Mucosa of stomach (tissue), 1 donor: ENCODE data around the gene CNPY3.
"Not testable (repeated sequence)": the region's sequence is repeated elsewhere in the genome, so short reads cannot be mapped to it uniquely, and the experiment has no call there.

ENCODE experiments used
- H3K27me3 ChIP-seq: one replicate; pipeline ENCODE4 v1.7.0; 2013; ENCODE audit warnings: mild to moderate bottlenecking, low read length; ENCODE audit not compliant: control insufficient read depth, insufficient read depth
- H3K36me3 ChIP-seq: one replicate; pipeline ENCODE4 v1.7.0; 2013; ENCODE audit warnings: low read length; ENCODE audit not compliant: control insufficient read depth, insufficient read depth
- H3K4me1 ChIP-seq: one replicate; pipeline ENCODE4 v1.7.0; 2013; ENCODE audit warnings: mild to moderate bottlenecking, low read length; ENCODE audit not compliant: control insufficient read depth, insufficient read depth
- H3K4me3 ChIP-seq: one replicate; pipeline ENCODE4 v1.7.0; 2013; ENCODE audit warnings: low read length
- H3K9ac ChIP-seq: one replicate; pipeline ENCODE4 v1.7.0; 2013; ENCODE audit warnings: mild to moderate bottlenecking, low read length, moderate library complexity
- H3K9me3 ChIP-seq: one replicate; pipeline ENCODE4 v1.7.0; 2013; ENCODE audit warnings: mild to moderate bottlenecking, low read length, moderate library complexity; ENCODE audit not compliant: control insufficient read depth
- donor health status: Pancreatic carcinoma.

CNPY3 gene

DNA sequence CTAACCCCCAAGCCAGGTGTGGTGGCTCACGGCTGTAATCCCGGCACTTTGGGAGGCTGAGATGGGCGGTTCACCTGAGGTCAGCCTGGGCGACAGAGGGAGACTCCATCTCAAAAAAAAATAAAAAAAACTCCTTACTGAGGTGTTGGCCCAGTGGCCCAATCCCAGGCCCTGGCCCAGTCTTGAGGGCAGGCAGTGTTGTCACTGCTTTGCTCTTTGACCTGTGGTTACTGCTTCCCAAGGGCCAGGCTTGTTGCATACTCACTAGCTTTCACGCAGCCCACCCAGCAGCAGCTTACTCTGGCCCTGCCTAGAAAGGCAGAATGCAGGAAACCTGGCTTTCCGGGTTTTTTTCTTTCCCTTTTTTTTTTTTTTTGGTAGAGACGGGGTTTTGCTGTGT is 13.2 kb downstream of the CNPY3 start:
- H3K36me3 ChIP-seq = peaks cover 7% of the 10 kb centered on the region
- no peaks in the 10 kb centered on the region for H3K9me3 ChIP-seq
- H3K4me1 ChIP-seq = no peaks in the 10 kb centered on the region
- no peak overlapping the region for H3K9ac ChIP-seq
- no peaks in the 10 kb centered on the region for H3K27me3 ChIP-seq
- no peak overlapping the region for H3K4me3 ChIP-seq

- no peaks in the 10 kb centered on the region for H3K36me3 ChIP-seq
- no peak overlapping the region for H3K9ac ChIP-seq
- no peaks in the 10 kb centered on the region for H3K27me3 ChIP-seq
- no peaks in the 10 kb centered on the region for H3K9me3 ChIP-seq
- H3K4me1 ChIP-seq = no peaks in the 10 kb centered on the region
- no peak overlapping the region for H3K4me3 ChIP-seq
Measured at GRCh38 chr6:42947950-42948349, 18.7 kb downstream of the CNPY3 start.

DNA sequence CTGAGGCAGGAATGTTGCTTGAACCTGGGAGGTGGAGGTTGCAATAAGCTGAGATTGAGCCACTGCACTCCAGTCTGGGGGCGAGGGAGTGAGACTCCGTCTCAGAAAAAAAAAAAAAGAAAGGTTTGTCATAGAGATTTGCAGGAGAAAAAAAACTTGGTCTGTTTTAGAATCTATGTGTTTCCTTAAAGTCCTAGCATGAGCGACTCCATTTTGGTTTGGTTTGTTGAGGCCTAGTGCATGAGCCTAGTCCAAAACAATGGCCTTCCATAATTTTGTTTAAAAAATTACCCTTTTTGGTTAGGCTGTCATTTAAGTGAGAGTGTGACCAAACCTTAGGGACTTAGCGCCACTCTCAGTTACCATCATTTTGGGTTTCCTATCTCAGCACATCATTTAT is 23.1 kb downstream of the CNPY3 start:
- Histone ChIP-seq H3K36me3 (no peaks in the 10 kb centered on the region), H3K27me3 (no peaks in the 10 kb centered on the region), H3K9me3 (no peaks in the 10 kb centered on the region), H3K4me3 (no peak overlapping the region), H3K4me1 (no peaks in the 10 kb centered on the region), H3K9ac (no peak overlapping the region)

DNA sequence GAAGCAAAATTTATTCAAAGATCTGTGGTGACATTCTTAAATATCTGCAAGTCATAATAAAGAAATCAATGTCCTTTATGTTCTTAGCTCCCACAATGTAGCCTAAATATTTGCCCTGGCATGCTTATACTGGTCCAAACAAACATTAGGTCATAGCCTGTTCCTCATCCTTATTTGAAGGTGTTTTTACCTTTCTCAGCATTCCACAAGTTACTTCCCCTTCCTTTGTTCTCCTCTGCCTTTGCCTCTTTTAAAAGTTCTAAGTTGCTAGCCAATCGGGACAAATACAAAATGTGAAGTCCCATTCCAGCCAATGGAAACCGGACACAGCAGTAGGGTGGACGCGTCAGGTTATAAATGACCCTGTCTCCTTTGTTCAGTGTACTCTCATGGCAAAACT is 25.1 kb downstream of the CNPY3 start:
- H3K27me3 ChIP-seq, H3K4me3 ChIP-seq, H3K9me3 ChIP-seq, H3K36me3 ChIP-seq, H3K9ac ChIP-seq, H3K4me1 ChIP-seq: not testable (repeated sequence)

DNA sequence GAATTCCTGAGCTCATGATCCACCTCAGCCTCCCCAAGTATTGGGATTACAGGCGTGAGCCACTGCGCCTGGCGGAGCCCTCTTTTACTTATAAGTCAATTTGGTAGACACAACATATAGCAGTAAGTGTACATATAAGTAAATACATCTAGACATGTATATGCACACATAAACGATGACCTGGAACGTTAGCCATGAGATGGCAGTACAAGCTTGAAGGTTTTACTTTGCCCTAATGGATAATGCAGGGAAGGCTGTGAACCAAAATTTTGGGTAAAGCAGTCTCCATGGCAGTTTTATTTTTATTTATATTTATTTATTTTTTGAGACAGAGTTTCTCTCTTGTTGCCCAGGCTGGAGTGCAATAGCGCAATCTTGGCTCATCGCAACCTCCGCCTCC is 28.8 kb downstream of the CNPY3 start:
- Histone ChIP-seq H3K4me1 (peaks cover 10% of the 10 kb centered on the region), H3K9ac (no peak overlapping the region), H3K9me3 (no peaks in the 10 kb centered on the region), H3K4me3 (no peak overlapping the region), H3K27me3 (no peaks in the 10 kb centered on the region), H3K36me3 (no peaks in the 10 kb centered on the region)

- peak overlapping the region; percentile 41 for H3K9ac ChIP-seq
- H3K27me3 ChIP-seq = no peaks in the 10 kb centered on the region
- peaks cover 4% of the 10 kb centered on the region for H3K36me3 ChIP-seq
- H3K9me3 ChIP-seq = no peaks in the 10 kb centered on the region
- H3K4me1 ChIP-seq = peaks cover 10% of the 10 kb centered on the region
- peak overlapping the region; percentile 62 for H3K4me3 ChIP-seq
Measured at GRCh38 chr6:42959917-42960242, 30.6 kb downstream of the CNPY3 start.

DNA sequence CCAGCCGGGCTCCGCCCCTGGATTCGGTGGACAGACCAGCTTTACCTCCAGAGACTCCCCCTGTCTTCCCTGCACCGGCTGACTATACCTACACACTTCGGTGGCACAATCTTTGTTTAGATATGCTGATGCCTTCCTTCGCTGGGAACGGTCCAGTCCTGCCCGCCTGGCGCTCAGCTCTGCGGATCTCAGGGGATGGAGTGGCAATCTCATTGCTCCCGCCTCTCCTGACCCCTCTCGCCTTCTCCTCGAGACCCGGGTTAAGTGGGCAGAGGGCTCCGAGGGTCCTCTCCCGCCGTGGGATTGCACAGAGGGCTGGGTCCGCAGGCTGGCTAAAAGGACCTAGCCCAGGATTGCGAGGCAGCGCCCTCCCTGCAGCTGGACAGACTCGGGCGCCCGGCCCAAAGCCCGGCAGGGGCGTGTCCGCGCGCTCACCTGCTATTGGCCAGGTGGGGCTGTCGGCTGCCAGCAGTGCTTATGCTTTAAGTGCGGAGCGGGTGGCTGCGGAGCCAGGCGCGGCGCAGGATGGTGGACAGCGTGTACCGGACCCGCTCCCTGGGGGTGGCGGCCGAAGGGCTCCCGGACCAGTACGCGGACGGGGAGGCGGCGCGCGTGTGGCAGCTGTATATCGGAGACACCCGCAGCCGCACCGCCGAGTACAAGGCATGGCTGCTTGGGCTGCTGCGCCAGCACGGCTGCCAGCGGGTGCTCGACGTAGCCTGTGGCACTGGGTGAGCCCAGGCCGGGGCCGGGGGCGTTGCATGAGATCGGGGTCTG is 31.2 kb downstream of the CNPY3 start, which contains the start of gene GNMT:
Gene GNMT, plus strand, starts transcription at position 512 of the 777 bp plus-strand sequence. Its CDS starts 14 bp downstream, at position 526.
- Histone ChIP-seq H3K9ac (peak within 1 kb of the TSS; percentile 41), H3K36me3 (peaks cover 8% of the 10 kb centered on the region), H3K4me1 (peaks cover 10% of the 10 kb centered on the region)

DNA sequence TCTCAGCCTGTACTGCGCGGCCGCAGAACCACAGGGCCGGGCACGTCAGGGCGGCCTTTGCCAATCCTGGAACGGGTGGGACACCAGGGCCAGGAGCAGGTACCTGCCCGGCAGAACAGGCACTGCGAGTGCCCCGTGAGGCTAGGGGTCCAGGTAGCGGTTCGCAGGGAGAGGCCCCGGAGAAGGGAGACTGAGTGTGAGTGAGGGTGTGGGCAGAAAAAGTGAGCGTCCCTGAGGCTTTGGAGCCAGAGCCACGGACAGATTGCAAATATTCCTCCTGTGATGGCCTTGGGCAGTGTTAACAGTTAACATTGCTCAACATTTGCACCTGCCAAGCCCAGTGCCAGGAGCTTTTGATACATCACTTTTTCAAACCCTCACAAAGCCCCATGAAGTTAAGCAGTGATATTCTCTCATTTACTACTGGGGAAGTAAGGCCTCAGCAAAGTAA is 31.8 kb downstream of the CNPY3 start:
- H3K36me3 ChIP-seq = peaks cover 14% of the 10 kb centered on the region
- no peaks in the 10 kb centered on the region for H3K9me3 ChIP-seq
- no peak overlapping the region for H3K9ac ChIP-seq
- H3K27me3 ChIP-seq = no peaks in the 10 kb centered on the region
- no peak overlapping the region for H3K4me3 ChIP-seq
- peaks cover 10% of the 10 kb centered on the region for H3K4me1 ChIP-seq

More for the DNA sequence above, 31.2 kb downstream of the CNPY3 start, which contains the start of gene GNMT:
- Histone ChIP-seq H3K9me3 (no peaks in the 10 kb centered on the region), H3K27me3 (no peaks in the 10 kb centered on the region), H3K4me3 (peak within 1 kb of the TSS; percentile 62)

DNA sequence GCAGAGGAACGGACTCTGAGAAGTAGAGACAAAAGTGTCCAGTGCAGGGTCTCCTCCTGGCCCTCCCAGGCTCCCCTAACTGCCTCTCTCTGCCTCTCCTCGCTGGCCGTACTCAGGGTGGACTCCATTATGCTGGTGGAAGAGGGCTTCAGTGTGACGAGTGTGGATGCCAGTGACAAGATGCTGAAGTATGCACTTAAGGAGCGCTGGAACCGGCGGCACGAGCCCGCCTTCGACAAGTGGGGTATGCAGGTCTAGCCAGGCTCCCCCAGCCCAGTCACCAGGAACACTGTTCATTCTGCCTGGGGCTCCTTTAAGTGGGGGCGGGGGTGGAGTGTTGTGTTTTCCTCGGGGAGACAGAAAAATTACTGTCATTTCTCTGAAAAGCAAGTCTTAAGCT is 32.8 kb downstream of the CNPY3 start:
- Histone ChIP-seq H3K4me1 (peaks cover 10% of the 10 kb centered on the region), H3K4me3 (no peak overlapping the region), H3K27me3 (no peaks in the 10 kb centered on the region), H3K36me3 (peaks cover 18% of the 10 kb centered on the region), H3K9me3 (no peaks in the 10 kb centered on the region), H3K9ac (no peak overlapping the region)

GRCh38 chr6:42962502-42963178 is 33.4 kb downstream of the CNPY3 start:
- Histone ChIP-seq H3K36me3 (peaks cover 18% of the 10 kb centered on the region), H3K27me3 (no peaks in the 10 kb centered on the region), H3K4me1 (peaks cover 10% of the 10 kb centered on the region), H3K9me3 (no peaks in the 10 kb centered on the region), H3K4me3 (no peak overlapping the region), H3K9ac (no peak overlapping the region)

- Histone ChIP-seq H3K4me1 (peaks cover 10% of the 10 kb centered on the region), H3K27me3 (no peaks in the 10 kb centered on the region), H3K4me3 (no peak overlapping the region), H3K9ac (no peak overlapping the region), H3K36me3 (peaks cover 18% of the 10 kb centered on the region), H3K9me3 (no peaks in the 10 kb centered on the region)
Measured at GRCh38 chr6:42963179-42963854, 34.0 kb downstream of the CNPY3 start.
